Dermis blood vessel endothelial cell (primary cell): ENCODE data around the gene MTFR1L. TPM values are rescaled to one million over a fixed set of nuclear protein-coding genes. Genes with fewer than 3 reads are reported as not detected.
A peak's percentile ranks its signal among the peaks of the same experiment; 100 is the strongest.

ENCODE experiments used
- DNase-seq: peaks from one replicate; pipeline ENCODE4 v3.0.0; 2010
- total RNA-seq: library from RNA; depleted of rRNA; stranded (reverse); fragments of >200 nt; gene quantifications from 2 replicates; pipeline ENCODE4 v1.2.3, GENCODE V29; 2014

Gene MTFR1L
- total RNA-seq, result 27.4 and 34.7 TPM in 2 replicates

DNA sequence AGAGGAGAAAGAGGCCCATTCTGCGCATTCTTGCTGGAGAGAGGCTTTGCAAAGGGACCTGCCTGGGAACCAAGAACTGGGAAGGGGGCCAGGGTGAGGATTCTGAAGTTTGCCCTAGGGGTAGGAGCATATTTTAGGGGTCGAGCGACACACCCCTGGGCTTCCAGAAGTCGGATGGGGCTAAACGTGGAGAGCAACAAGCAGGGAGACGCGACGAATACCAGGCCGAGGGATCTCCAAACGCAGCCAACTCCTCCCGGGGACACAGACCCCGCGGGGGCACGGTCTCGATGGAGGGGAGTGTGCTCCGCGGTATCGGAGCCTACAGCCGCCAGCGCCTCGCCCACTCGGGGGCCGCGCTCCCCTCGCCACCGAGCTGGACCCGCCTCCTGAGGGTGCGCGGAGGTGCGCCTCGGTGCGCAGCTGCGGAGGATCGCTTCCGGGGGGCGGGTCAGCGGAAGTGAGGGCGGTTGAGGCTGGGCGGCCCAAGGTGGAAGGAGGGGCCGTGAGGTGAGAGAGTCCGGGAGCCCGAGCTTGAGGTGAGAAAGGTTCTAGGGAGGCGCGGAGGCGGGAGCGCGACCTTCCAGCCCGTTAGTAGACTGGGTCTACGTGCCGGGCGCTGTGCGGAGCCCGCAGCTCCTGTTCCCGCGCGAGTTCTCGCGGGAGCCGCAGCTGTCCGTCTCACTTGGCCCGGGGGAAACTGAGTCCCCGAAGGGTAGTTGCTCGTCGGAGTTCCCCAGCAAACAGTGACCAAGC, at the start of gene MTFR1L:
Gene MTFR1L, plus strand, starts transcription at position 464 of the 756 bp plus-strand sequence. CDS start 3,151 bp downstream, outside the sequence.
- peak; percentile 68 for DNase-seq

DNA sequence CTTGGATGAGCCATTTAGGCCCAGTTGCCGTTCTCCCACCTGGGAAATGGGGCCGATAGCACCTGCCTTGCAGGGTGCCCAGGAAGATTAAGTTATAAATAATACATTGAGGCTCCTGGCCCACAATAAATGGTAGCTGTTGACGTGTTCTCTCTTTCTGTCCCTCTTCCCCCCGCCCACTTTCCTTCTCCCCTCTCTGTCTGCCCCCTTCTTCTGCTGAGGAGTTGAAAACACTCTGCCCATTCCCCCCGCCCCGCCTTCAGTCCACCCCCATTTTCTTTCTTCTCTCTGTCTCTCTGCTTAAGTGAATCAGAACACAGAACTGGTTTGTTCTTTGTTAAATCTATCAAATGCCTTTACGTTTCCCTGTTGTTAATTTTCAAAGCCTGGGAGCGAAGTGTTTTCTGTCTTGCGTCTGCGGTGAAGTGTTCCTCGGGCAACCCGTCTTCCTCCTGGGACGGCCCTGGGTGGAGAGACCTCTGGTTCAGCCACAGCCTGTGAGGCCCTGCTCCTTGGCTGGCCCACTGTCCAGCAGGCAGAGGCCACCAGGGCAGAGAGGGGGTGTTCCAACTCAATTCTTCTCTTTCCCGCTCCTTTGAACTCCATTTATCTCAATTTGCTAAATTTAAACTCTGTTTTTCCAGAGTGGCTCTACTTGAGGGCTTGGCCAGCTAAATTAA, 49.1 kb upstream of the MTFR1L start:
- DNase-seq, result no peak

GRCh38 chr1:25771221-25772114, 48.3 kb upstream of the MTFR1L start:
- DNase-seq, result no peak

DNA sequence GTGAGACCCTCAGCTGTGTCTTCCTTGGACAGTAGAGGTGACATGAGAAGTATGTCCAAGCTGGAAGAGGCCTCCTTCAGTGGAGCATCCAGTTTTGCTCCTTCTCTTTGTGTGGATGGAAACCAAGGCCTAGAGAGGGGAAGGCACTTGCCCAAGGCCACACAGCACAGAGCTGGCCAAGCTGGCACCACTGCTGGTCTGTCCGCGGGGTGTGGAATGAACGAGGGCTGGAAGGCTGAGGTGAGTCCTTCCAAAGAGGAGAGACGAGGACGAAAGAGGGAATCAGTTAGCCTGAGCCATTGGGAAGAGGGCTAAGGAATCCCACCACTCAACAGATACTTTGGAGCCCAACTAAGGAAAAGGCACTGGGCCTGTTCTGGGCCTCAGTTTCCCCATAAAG, 47.6 kb upstream of the MTFR1L start:
- no peak for DNase-seq

- DNase-seq, result no peak
These were observed 47.0 kb upstream of the MTFR1L start for GRCh38 chr1:25772692-25773245.

DNA sequence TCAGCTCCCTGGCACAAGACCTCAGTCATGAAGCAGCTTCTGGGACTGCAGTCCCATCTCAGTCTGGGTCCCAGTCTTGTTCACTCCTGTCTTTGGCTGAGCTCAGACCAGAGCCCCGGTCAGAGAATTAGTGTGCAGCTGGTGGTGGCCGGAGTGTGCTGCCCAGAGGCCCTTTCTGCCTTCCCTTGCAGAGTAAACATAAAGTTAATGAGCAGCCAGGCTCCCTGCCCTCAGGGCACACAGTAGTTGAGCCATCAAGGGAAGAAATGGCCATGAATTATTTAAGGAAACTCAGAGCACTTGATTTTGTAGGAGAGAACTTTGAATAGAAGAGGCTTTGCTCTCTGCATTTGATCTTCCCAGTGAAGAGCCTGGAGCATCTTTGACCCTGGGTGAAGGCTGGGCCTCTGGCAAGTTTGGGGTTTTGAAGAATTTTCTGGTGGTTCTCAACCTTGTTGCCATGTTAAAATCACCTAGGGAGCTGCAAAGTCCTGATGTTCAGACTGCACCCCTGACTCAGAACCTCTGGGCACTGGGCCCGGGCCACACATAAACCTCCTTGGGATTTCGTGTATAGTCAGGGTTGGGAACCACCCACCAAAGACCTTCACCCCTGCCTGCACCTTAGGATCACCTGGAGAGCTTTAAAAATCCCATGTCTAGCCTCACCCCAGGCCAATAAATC, 46.2 kb upstream of the MTFR1L start:
- DNase-seq, result no peak

DNA sequence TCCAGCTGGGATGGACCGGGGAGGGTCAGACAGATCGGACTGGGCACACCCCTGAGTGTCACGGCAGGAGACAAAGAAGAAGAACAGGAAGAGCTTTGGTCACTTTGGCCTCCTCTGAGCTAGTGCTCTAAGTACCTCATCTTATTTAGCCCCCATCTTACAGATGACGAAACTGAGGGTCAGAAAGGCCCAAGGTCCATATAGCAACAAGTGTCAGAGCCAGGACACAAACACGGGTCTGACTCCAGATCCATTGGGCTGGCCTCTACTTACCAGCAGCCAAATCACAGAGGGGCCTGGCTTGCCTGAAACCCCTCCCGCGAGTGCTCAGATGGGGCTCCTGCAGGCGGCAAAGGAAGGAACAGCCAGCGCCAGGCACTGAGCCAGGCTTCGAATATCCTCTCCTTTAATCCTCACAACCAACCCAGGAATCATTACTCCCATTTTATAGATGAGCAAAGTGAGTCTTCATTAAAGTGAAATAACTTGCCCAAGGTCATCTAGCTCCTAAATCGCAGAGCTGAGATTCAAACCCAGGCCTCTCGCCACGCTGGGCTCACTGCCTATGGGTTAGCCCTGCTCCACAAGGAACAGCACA, 45.4 kb upstream of the MTFR1L start:
- DNase-seq, result no peak

- DNase-seq, result no peak
These were observed 44.6 kb upstream of the MTFR1L start for GRCh38 chr1:25774921-25775771.

DNA sequence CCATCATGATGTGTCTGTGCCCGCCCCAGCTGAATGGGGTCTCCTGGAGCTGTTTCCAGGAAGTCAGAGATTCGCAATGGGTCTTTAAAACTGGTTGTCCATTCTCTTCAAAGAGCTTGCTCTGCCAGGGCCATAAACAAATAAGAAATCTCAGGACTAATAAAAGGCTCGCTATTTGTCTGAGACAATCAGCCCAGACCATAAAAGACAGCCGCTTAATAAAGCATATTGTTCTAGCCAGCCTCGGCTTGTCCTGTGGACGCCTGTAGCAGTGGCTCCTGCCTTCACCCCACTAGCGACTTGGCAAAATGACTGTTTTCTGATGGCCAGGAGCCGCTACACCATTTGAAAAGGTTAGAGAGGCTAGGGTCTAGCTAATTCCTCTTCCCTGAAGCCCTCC, 40.4 kb upstream of the MTFR1L start:
- DNase-seq, result no peak

DNA sequence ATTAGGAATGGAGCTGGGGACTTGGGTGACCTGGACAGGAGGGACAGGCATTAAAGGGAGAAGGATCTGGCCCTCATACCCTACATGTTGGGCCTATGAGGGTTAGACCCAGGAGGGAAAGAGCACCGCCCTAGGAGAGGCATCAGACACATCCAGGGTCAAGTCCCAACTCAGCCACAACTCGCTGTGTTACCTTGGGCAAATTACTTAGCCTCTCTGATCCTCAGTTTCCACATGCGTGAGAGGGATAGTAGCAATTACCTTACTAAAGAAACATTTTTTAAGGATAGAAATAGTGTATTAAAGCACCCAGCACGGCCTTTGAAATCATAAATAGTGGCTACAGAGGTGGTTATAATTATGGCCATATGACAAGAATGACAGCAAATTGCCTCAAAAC, 39.9 kb upstream of the MTFR1L start:
- DNase-seq, result no peak

- DNase-seq, result no peak
These were observed 39.2 kb upstream of the MTFR1L start for GRCh38 chr1:25780318-25781129.

- no peak for DNase-seq
These were observed 38.7 kb upstream of the MTFR1L start for GRCh38 chr1:25781130-25781433.

DNA sequence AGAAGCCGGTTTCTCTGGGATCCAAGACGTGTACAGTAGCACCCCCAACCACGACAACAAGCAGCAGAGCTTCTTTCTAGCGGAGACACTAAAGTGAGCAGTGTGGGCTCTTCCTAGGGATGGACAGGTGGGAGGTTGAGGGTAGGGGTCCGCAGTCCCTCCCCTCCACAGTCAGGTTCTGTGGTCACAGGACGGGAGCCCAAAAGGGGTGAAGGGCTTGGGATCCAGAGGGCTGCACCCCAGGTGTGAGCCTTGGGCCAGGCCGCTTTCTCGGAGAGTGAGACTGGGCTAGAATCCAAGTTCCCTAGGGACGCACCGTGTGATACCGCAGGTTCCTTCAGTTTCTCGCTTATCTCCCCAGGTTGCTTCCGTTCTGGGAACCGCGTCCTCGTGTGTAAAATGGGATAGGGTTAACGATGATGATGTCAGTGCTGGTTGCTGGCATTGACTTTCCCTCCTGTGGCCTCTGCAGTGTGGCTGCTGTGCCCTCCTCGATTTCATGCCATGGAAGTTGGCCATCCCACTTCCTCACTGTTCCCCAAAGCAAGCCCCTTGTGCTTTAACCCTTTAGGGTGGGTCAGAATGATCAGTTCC, 37.0 kb upstream of the MTFR1L start:
- DNase-seq, result no peak

DNA sequence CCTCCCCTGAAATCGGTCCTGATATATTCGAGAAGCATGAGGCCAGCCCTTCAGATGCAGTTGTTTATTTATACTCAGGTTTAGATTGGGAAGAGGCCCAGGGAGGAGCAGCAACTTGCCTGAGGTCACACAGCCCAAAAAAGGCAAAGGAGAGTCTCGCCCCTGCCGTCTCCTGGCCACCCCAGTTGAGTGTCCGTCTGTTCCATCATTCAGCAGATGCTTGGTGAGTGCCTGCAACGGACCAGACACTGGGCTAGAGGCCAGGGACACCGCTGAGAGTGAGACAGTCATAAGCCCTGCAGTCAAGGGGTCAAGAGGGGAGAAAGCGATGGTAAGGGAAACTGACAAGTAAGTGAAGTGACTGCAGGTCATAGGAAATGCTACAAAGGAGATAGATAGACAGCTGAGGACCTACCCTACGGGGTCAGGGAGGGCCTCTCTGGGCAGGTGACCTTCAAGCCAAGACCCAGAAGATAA, 35.1 kb upstream of the MTFR1L start:
- no peak for DNase-seq

DNA sequence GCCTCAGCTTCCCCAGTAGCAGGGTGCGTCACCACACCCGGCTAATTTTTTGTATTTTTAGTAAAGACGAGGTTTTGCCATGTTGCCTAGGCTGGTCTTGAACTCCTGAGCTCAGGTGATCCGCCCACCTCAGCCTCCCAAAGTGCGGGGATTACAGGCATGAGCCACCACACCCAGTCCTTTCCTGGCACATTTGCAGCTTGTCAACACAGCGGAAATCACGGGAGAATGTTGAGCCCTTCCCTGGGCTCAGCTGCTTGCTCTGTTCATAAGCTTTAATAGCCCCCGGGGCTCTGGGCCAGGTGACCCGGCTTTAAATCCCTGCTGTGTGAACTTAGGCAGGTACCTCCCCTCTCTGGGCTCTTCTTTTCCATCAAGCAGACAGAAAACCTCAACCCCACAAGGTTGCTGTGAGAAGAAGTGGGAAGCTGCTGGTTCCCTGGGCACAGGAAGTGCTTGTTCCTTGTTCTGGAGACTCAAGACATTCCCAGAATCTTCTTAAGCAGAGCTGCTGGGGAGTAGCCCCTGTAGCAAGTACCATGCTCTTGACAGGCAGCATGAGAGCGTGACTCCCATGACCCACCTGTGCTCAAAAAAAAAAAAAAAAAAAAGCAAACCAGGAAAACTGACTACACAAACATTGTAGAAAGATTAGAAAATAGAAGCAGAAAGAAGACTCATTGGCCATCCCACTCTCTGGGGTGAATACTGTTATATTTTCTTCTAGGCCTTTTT, 34.3 kb upstream of the MTFR1L start:
- no peak for DNase-seq

- no peak for DNase-seq
These were observed 32.6 kb upstream of the MTFR1L start for GRCh38 chr1:25786887-25787759.

GRCh38 chr1:25787760-25788166, 32.0 kb upstream of the MTFR1L start:
- no peak for DNase-seq

DNA sequence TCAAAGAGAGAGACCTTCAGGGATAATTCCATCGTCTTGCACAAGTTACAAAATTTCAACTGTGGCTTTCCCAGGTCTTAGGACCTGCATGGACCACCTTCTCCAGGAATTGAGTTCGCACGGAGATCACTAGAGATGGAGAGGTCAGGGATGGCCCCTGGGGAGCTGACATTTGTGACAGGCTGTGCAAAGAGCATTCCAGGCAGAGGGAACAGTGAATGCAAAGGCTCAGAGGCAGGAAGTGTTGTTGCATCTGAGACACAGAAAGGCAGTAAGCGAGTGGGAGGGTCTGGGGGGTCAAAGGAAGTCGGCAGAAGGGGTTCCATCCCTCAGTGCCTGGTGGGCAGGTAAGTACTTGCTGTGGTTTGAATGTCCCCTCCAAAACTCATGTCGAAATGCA, 29.3 kb upstream of the MTFR1L start:
- no peak for DNase-seq
